Lung (tissue), 12 donors: Measurements from ENCODE around the gene CNDP2. TPM values are rescaled to one million over a fixed set of nuclear protein-coding genes. Genes with fewer than 3 reads are reported as not detected.
A peak's percentile ranks its signal among the peaks of the same experiment; 100 is the strongest.

Experiments
- ATAC-seq: fragments of 200-7000 bp; cut with Tn5 transposase; one replicate; pipeline ENCODE4 v1.9.1; 2020; ENCODE audit warnings: moderate number of reproducible peaks; ENCODE audit not compliant: insufficient read depth, low FRiP score
- DNase-seq, 3 donors: peaks; one replicate each; pipeline ENCODE4 v3.0.0-alpha.2; 2013 to 2017
- H3K27ac ChIP-seq, 2 donors: one replicate each; pipeline ENCODE4 v1.5.1; 2013; ENCODE audit warnings: mild to moderate bottlenecking in 2 of 2, moderate library complexity in 2 of 2, control low read depth in 1 of 2, inconsistent platforms in 1 of 2, low read depth in 1 of 2, low read length in 1 of 2
- H3K27me3 ChIP-seq, 3 donors: one replicate each; pipeline ENCODE4 v1.5.1; 2013; ENCODE audit warnings: low read length in 2 of 3; ENCODE audit not compliant: control insufficient read depth in 3 of 3, insufficient read depth in 3 of 3
- H3K36me3 ChIP-seq, 4 donors: one replicate each; pipeline ENCODE4 v1.5.1; 2013; ENCODE audit warnings: low read length in 4 of 4, mild to moderate bottlenecking in 1 of 4, moderate library complexity in 1 of 4; ENCODE audit not compliant: control insufficient read depth in 4 of 4, insufficient read depth in 4 of 4
- H3K4me1 ChIP-seq, 5 donors: one replicate each; pipeline ENCODE4 v1.5.1; 2013; ENCODE audit warnings: low read length in 5 of 5, mild to moderate bottlenecking in 2 of 5, moderate library complexity in 1 of 5; ENCODE audit not compliant: control insufficient read depth in 5 of 5, insufficient read depth in 5 of 5
- H3K4me3 ChIP-seq: one replicate; pipeline ENCODE4 v1.5.1; 2013; ENCODE audit warnings: mild to moderate bottlenecking, control low read depth, moderate library complexity
- H3K9ac ChIP-seq, 2 donors: one replicate each; pipeline ENCODE4 v1.5.1; 2013; ENCODE audit warnings: low read length in 2 of 2, control low read depth in 1 of 2; ENCODE audit not compliant: insufficient read depth in 1 of 2
- H3K9me3 ChIP-seq, 4 donors: one replicate each; pipeline ENCODE4 v1.5.1; 2013; ENCODE audit warnings: low read length in 3 of 4, mild to moderate bottlenecking in 1 of 4, moderate library complexity in 1 of 4; ENCODE audit not compliant: control insufficient read depth in 4 of 4, insufficient read depth in 3 of 4
- WGBS, 2 donors: extraction: QIAGEN DNeasy Blood & Tissue Kit; methylation state at CpG; one replicate each; pipeline ENCODE4 v1.1.7; 2013; 5-methylcytosine and 5-hydroxymethylcytosine counted together
- polyA plus RNA-seq, 2 donors: library from polyadenylated mRNA; stranded (reverse); fragments of 200-250 nt; gene quantifications; one replicate each; pipeline ENCODE4 v1.2.1, GENCODE V29; 2013
- total RNA-seq, 2 donors: library from RNA; depleted of rRNA in 1 of 2; stranded (reverse); fragments of >200 nt in 1 of 2; gene quantifications; one replicate each; pipeline ENCODE4 v1.2.1, GENCODE V29; 2014 to 2021
- TF ChIP-seq, protein P1 (sequence below): IDR thresholded peaks from 2 replicates; pipeline ENCODE4 v1.5.1; 2012; ENCODE audit warnings: mild to moderate bottlenecking; ENCODE audit errors: control extremely low read depth, extremely low read depth
- donor health status: control.
- donor health status: control.
- donor health status: Bipolar disorder and iron deficiency.
- donor health status: healthy.
- donor health status: DM: yes; HTN: yes; CAD: no.

Gene CNDP2
- total and polyA plus RNA-seq, 4 donors = 152 to 311 (median 191) TPM

DNA sequence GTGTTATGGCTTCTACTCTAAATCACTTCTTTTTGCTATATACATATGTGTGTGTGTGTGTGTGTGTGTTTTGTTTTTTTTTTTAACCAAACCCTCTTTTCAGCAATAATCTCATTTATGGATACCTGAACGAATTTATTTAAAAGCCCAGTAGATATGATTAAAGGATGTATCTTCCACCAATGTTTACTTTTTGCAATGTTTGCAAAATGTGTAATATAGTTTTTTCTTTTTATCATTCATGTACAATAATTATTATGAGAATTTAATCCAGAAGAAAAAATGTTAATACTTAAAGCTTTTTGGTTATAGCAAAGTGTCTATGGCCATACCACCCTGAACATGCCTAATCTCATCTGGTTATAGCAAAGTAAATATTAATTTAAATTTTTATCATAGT is 1.6 kb upstream of the CNDP2 start:
- peaks cover 2 to 16% (median 6%) of the 10 kb centered on the region in 5 donors for H3K4me1 ChIP-seq
- no peak overlapping the region for H3K4me3 ChIP-seq
- WGBS, 2 donors = 75 to 92% methylated on average over 1 of the region's 1 CpG
- H3K36me3 ChIP-seq = peaks cover 0 to 4% (median 0%) of the 10 kb centered on the region in 4 donors
- no peaks in the 10 kb centered on the region for H3K9me3 ChIP-seq
- DNase-seq (no peak), ATAC-seq (no peak)
- no peak overlapping the region for H3K9ac ChIP-seq
- H3K27ac ChIP-seq = no peak overlapping the region
- TF ChIP-seq, protein P1, sequence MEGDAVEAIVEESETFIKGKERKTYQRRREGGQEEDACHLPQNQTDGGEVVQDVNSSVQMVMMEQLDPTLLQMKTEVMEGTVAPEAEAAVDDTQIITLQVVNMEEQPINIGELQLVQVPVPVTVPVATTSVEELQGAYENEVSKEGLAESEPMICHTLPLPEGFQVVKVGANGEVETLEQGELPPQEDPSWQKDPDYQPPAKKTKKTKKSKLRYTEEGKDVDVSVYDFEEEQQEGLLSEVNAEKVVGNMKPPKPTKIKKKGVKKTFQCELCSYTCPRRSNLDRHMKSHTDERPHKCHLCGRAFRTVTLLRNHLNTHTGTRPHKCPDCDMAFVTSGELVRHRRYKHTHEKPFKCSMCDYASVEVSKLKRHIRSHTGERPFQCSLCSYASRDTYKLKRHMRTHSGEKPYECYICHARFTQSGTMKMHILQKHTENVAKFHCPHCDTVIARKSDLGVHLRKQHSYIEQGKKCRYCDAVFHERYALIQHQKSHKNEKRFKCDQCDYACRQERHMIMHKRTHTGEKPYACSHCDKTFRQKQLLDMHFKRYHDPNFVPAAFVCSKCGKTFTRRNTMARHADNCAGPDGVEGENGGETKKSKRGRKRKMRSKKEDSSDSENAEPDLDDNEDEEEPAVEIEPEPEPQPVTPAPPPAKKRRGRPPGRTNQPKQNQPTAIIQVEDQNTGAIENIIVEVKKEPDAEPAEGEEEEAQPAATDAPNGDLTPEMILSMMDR = no peak
- H3K27me3 ChIP-seq = no peaks in the 10 kb centered on the region

DNA sequence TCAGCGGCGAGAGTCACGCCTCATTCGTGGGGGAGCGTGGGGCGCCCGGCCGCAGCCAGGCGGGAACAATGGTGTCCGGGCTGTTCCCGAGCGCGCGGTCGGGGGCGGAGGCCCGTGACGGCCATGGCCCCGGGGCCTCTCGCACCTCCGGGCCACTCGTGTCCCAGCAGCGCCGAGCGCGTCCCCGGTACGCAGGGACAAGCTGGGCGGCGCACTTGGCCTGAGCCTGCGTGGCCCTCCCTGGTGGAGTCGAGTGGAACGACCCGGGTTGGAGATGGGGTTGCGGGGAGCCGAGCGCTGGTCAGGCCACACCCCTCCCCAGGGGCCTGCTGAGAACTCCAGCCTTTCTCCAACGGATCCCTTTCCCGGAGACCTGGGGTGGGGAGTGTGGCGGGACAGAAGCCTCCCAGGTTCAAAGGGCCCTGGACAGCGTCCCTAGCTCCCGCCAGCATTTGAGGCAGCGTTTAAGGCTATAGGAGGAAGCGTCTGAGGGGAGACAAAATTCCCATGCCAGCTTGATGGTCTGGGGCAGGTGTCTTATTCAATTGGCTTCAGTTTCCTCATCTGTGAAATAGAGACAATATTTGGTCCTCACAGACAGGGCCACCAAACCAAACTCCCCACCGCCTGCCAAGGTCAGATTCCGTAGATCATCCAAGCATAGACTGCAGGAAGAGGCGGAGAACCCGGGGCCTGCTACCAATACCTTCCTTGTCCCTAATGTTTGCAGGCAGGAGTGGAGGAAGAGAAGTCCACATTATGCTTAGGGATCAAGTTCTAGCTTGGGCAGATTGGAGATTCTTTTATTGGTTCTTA is 553 bp downstream of the CNDP2 start:
- H3K4me1 ChIP-seq = peaks cover 2 to 16% (median 6%) of the 10 kb centered on the region in 5 donors
- H3K4me3 ChIP-seq = peak overlapping the region; percentile 58
- H3K9me3 ChIP-seq = no peaks in the 10 kb centered on the region
- 4 to 5% methylated on average over 47 to 48 of the region's 48 CpGs for WGBS, 2 donors
- H3K27me3 ChIP-seq = no peaks in the 10 kb centered on the region
- peak overlapping the region; percentile 65 to 80 for H3K9ac ChIP-seq
- TF ChIP-seq, protein P1 = no peak
- ATAC-seq (peak; percentile 43), DNase-seq (peak in 2 of 3 donors; percentile 49 to 58)
- H3K27ac ChIP-seq = peak overlapping the region; percentile 94 to 96
- peaks cover 0 to 11% (median 6%) of the 10 kb centered on the region in 4 donors for H3K36me3 ChIP-seq

DNA sequence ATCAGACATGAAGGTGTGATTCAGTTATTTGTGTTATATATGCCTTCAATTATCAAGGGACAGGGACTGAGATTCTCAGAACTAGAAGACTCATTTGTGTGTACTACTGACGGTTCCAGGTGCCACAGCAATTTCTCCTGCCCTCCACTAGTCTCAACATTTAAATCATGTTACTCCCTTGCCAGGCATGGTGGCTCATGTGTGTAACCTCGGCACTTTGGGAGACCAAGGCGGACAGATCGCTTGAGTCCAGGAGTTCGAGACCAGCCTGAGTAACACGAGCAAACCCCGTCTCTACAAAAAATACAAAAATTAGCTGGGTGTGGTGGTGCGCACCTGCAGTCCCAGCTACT is 1.1 kb downstream of the CNDP2 start:
- no peaks in the 10 kb centered on the region for H3K27me3 ChIP-seq
- TF ChIP-seq, protein P1 = no peak
- 92% methylated on average over 8 of the region's 8 CpGs for WGBS, 2 donors
- no peak overlapping the region for H3K4me3 ChIP-seq
- DNase-seq = no peak
- no peaks in the 10 kb centered on the region for H3K9me3 ChIP-seq
- H3K36me3 ChIP-seq = peaks cover 3 to 11% (median 10%) of the 10 kb centered on the region in 4 donors
- ATAC-seq = no peak
- peaks cover 2 to 16% (median 6%) of the 10 kb centered on the region in 5 donors for H3K4me1 ChIP-seq
- H3K27ac ChIP-seq = peak overlapping the region; percentile 32 to 94
- H3K9ac ChIP-seq = no peak overlapping the region
